Naive thymus-derived CD8-positive, alpha-beta T cell (primary cell): ENCODE data around the gene NDEL1. TPM values are rescaled to one million over a fixed set of nuclear protein-coding genes. Genes with fewer than 3 reads are reported as not detected.

Experiments
- ATAC-seq, 2 donors: fragments of 150-1000 bp; cut with Tn5 transposase in 1 of 2; sonication (Bioruptor Pico), chemical (Tn5 transposase) in 1 of 2; 1 replicate in 1 of 2; 2 replicates in 1 of 2; pipeline ENCODE4 v1.10.0; 2021; ENCODE audit warnings: mild to moderate bottlenecking in 2 of 2, moderate library complexity in 2 of 2
- POLR2A ChIA-PET: fragments of 350-600 bp; sonication (Branson Sonifier 250); formaldehyde crosslinking; loops from one replicate; lab custom pipeline; 2021; ENCODE audit warnings: antibody characterized with exemption; lab: Charles Lee
- DNase-seq, 10 donors: peaks; one replicate each; pipeline versions ENCODE4 v3.0.0 to v3.0.0-alpha.2; 2020 to 2022
- H3K27ac Mint-ChIP-seq, 10 donors: one replicate each; pipeline ENCODE4 v1.8.0; 2020 to 2022; ENCODE audit warnings: mild to moderate bottlenecking in 10 of 10, mixed read lengths in 10 of 10, moderate library complexity in 4 of 10, inconsistent platforms in 1 of 10
- H3K27me3 Mint-ChIP-seq, 5 donors: one replicate each; pipeline ENCODE4 v1.8.0; 2021 to 2022; ENCODE audit warnings: mixed read lengths in 5 of 5
- H3K36me3 Mint-ChIP-seq, 3 donors: one replicate each; pipeline ENCODE4 v1.8.0; 2020 to 2022; ENCODE audit warnings: mixed read lengths in 3 of 3, mild to moderate bottlenecking in 2 of 3, inconsistent platforms in 1 of 3
- H3K4me1 Mint-ChIP-seq, 4 donors: one replicate each; pipeline ENCODE4 v1.8.0; 2021 to 2022; ENCODE audit warnings: mixed read lengths in 4 of 4
- H3K4me3 Mint-ChIP-seq, 10 donors: one replicate each; pipeline ENCODE4 v1.8.0; 2020 to 2022; ENCODE audit warnings: mild to moderate bottlenecking in 10 of 10, mixed read lengths in 10 of 10, moderate library complexity in 6 of 10, inconsistent platforms in 1 of 10
- H3K9me3 Mint-ChIP-seq, 9 donors: one replicate each; pipeline ENCODE4 v1.8.0; 2020 to 2022; ENCODE audit warnings: mixed read lengths in 9 of 9, mild to moderate bottlenecking in 3 of 9, inconsistent platforms in 1 of 9, moderate library complexity in 1 of 9
- polyA plus RNA-seq, 3 donors: library from polyadenylated mRNA; unstranded; fragments of 300-500 nt; fragmentation: Illumina TruSeq; gene quantifications; one replicate each; pipeline ENCODE4 v1.2.3, GENCODE V29; 2021
- total RNA-seq, 8 experiments: library from RNA in 2 of 8; stranded (reverse) in 2 of 8; gene quantifications; one replicate each; pipeline ENCODE4 v1.2.3 and lab custom pipeline; 2021 to 2026

The NDEL1 gene
- total and polyA plus RNA-seq, 5 experiments from 2014 or later, result 40.3 to 113 (median 56.8) TPM

DNA sequence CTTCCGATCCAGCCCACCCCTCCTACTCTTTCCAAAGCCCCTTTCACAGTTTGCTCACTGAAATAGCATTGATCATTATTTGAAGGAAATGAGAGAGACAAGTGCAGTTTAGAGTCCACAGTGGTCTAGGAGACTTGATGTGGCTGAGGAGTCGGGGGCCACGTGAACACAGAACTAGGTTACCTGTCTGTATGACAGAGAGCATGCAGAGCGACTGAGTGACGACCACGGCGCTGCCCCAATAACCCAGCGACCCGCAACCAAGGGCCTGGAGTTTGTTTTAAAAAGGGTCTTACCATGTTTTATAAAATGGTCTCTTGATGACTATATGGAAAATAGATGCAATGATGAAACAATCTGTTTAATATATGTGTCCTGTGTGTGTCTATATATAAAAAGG is 39.5 kb downstream of the NDEL1 start:
- Mint-ChIP-seq H3K27me3 (no peaks in the 10 kb centered on the region), H3K36me3 (peaks cover 0 to 71% (median 10%) of the 10 kb centered on the region in 3 donors), H3K27ac (peak overlapping the region in 3 of 10 donors; percentile 50 to 73 (median 66)), H3K4me3 (no peak overlapping the region), H3K9me3 (no peaks in the 10 kb centered on the region), H3K4me1 (peaks cover 0 to 3% (median under 1%) of the 10 kb centered on the region in 4 donors)
- POLR2A ChIA-PET, result no interaction called here
- DNase-seq (no peak), ATAC-seq (no peak)

DNA sequence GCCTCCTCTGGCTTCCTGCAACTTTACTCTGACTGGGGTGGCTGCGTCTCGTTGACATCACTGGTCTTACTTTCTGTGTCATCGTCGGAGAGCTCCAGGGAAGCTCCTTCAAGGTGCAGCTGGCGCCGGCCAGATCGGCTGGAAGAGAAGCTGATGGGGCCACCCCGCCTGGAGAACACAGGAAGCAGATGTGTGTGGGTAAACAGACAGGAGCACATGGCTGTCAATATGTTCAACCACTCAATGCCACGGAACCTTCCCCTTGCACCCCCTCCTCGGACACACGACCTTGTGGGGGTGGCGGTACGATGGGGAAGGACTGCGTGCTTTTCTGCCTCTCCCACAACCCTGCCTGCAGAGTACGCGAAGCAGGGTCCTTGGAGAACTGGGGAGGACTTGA is 40.1 kb downstream of the NDEL1 start:
- DNase-seq (peak in 1 of 10 donors; percentile 30), ATAC-seq (no peak)
- H3K36me3 Mint-ChIP-seq, result peaks cover 0 to 71% (median 12%) of the 10 kb centered on the region in 3 donors
- H3K27me3 Mint-ChIP-seq, result no peaks in the 10 kb centered on the region
- peak overlapping the region in 3 of 10 donors; percentile 21 to 81 (median 72) for H3K27ac Mint-ChIP-seq
- peaks cover 0 to 5% (median under 1%) of the 10 kb centered on the region in 4 donors for H3K4me1 Mint-ChIP-seq
- H3K4me3 Mint-ChIP-seq, result peak overlapping the region in 1 of 10 donors; percentile 54
- H3K9me3 Mint-ChIP-seq, result no peaks in the 10 kb centered on the region
- POLR2A ChIA-PET, result no interaction called here

DNA sequence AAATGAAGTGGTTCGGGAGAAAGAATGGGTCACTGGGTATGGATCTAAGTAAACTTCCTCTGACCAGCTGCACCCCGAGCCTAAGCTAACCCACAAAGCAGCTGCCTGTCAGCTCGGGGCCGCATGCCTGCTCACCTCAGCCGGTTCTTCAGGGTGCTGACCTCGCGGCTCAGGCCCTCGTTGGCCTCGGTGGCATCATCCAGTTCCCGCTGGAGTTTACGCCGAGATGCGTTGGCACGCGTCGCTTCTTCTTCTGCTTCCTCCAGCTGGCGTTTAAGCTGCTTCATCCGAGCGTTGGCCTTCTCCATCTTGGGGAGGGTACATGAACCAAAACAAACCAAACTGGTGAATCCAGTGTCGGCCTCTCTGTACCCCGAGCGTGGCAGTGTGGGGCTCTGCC is 41.1 kb downstream of the NDEL1 start:
- no peak overlapping the region for H3K4me3 Mint-ChIP-seq
- H3K4me1 Mint-ChIP-seq, result peaks cover 0 to 5% (median under 1%) of the 10 kb centered on the region in 4 donors
- POLR2A ChIA-PET, result interaction anchor here (0.8 kb wide), 1 partner anchor 372 kb away, joined by 3 read pairs; no protein-coding TSS in a partner anchor
- DNase-seq (peak in 1 of 10 donors; percentile 45), ATAC-seq (no peak)
- no peaks in the 10 kb centered on the region for H3K9me3 Mint-ChIP-seq
- H3K36me3 Mint-ChIP-seq, result peaks cover 0 to 68% (median 15%) of the 10 kb centered on the region in 3 donors
- peak overlapping the region in 1 of 10 donors; percentile 59 for H3K27ac Mint-ChIP-seq
- H3K27me3 Mint-ChIP-seq, result no peaks in the 10 kb centered on the region

DNA sequence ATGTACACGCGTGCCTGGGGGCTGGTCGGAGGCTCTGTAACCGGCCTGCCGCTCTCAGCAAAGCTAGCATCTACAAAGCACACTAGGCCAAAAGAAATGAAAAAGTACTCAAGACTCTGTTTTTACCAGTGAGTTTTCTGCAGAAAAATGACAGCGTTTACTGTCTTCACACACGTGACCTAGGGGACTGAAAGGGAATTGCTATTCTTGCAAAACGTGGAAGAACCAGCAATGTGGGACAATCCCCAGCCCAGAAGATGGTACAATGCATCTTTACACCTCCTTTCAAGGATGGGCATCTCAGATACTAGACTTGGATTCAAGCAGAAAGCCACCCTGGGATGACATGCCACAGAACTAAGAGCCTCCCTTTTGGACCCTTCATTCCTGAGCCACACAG is 41.5 kb downstream of the NDEL1 start:
- Mint-ChIP-seq H3K27me3 (no peaks in the 10 kb centered on the region), H3K4me1 (peaks cover 0 to 5% (median under 1%) of the 10 kb centered on the region in 4 donors), H3K36me3 (peaks cover 0 to 68% (median 15%) of the 10 kb centered on the region in 3 donors), H3K4me3 (no peak overlapping the region), H3K27ac (peak overlapping the region in 1 of 10 donors; percentile 59), H3K9me3 (no peaks in the 10 kb centered on the region)
- ATAC-seq (no peak), DNase-seq (peak in 1 of 10 donors; percentile 34)
- POLR2A ChIA-PET, result interaction anchor here (0.8 kb wide), 1 partner anchor 372 kb away, joined by 3 read pairs; no protein-coding TSS in a partner anchor

DNA sequence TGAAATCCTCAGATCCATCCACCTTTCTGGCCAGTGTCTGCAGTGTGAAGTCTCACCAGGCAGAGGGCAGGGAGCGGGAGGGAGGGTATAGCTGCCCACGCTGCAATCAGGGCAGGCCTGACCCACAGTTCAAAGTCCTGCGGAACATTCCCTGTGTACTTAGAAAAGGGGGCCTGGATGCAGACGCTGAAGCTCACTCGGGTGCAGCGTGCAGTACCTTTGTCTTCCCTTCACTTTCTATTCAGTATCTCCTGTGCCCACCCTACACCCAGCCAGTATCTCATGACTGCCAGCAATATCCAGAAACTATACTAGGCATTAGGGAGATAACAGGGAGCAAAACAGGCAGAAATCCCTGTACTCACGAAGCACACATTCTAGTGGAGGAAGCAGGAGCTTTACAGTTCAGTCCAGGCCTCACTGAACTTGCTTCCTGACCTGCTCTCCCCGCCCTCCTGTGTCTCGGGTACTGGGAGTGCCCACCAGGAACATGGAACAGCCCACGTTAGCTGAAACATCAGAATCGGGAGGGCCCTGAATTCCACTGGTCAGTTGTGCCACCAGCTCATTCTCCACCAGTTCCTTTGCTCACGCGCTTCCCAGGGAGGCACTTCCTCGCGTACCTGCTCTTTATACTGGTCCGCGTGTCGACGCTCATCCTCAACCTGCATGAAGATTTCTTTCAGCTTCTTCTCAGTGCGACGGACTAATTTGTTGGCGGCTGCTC is 42.2 kb downstream of the NDEL1 start:
- POLR2A ChIA-PET, result no interaction called here
- H3K27ac Mint-ChIP-seq, result peak overlapping the region in 1 of 10 donors; percentile 66

DNA sequence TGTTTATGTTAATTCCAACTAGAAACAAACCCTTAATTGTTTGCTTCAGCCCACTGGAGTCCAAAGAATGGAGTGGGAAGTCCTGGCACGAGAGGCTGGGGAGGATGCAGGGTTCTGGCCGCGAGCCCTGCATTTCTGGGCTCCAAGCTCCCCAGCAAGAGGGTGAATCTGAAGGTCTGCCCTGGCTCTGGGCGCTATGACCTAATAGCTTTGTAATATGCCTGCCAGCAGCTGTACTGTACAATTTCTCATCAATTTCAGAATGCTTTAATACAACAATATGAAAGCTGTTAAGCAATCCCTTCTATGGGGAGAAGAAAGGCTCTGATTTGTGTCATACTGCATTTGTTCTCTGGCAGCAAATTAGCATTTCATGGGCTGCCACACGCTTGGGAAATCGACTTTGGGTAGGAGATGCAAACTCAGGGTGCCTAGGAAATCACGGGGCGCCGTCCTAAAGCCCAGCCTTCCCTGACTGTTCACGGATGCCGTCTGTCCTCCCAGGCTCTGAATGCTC is 43.8 kb downstream of the NDEL1 start:
- Mint-ChIP-seq H3K9me3 (peaks cover 0 to 16% (median 1%) of the 10 kb centered on the region in 9 donors), H3K4me1 (peaks cover 0 to 5% (median under 1%) of the 10 kb centered on the region in 4 donors), H3K4me3 (no peak overlapping the region), H3K36me3 (peaks cover 5 to 61% (median 33%) of the 10 kb centered on the region in 3 donors), H3K27me3 (no peaks in the 10 kb centered on the region), H3K27ac (peak overlapping the region in 1 of 10 donors; percentile 72)
- POLR2A ChIA-PET, result no interaction called here
- no peak for DNase-seq
- ATAC-seq, result no peak

More for the DNA sequence above, 42.2 kb downstream of the NDEL1 start:
- Mint-ChIP-seq H3K4me3 (no peak overlapping the region), H3K27me3 (no peaks in the 10 kb centered on the region), H3K36me3 (peaks cover 3 to 71% (median 23%) of the 10 kb centered on the region in 3 donors), H3K9me3 (peaks cover 0 to 2% (median 0%) of the 10 kb centered on the region in 9 donors), H3K4me1 (peaks cover 0 to 5% (median under 1%) of the 10 kb centered on the region in 4 donors)
- ATAC-seq (peak in 1 of 2 donors; percentile 14), DNase-seq (peak in 1 of 10 donors; percentile 37)

DNA sequence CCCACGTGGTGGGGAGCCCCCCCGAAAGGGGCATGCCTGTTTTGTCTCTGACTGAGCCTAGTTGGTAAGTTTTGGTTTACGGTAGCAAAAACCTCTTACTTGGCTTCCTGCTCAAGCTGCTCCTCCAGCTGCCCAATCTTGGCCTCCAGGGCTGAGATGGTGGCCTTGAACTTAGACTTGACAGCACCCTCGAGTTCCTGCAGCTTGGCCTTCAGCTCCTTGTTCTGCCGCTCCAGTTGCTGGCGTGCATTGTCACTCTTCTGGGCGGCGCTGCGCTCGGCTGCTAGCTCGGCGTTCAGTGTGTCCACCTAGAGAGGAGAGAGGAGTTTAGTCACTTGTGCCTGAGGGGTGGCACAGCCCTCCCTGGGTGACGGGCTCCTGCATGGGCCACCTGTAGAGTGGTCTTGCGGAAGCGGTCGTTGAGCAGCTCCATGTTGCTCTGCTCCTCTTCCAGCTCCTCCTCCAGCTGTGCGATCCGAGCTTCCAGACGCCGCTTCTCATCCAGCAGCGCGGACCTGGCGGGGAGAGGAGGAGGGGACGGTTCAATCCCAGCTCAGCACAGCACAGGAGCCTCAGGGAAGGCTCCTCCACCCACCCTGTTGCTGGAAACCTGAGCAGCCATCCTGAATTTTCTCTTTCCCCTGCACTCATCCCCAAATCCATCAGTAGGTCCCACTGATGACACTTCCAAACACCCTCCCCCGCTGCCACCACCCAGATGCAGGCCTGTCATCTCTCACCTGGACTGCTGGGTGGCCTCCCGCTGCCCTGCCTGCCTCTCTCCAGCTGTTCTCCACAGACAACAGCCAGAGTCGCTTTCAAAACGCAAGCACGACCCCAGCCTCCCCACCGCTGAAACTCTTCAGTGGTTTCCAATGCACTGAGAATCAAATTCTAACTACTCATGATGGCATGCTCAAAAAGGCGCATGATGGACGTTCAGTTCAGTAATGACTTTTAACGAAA is 44.6 kb downstream of the NDEL1 start:
- H3K4me3 Mint-ChIP-seq, result no peak overlapping the region
- H3K27ac Mint-ChIP-seq, result peak overlapping the region in 3 of 10 donors; percentile 12 to 64 (median 29)
- peaks cover 5 to 57% (median 38%) of the 10 kb centered on the region in 3 donors for H3K36me3 Mint-ChIP-seq
- POLR2A ChIA-PET, result no interaction called here
- peaks cover 0 to 22% (median 6%) of the 10 kb centered on the region in 9 donors for H3K9me3 Mint-ChIP-seq
- DNase-seq (peak in 1 of 10 donors; percentile 53), ATAC-seq (no peak)
- H3K4me1 Mint-ChIP-seq, result peaks cover 0 to 5% (median under 1%) of the 10 kb centered on the region in 4 donors
- H3K27me3 Mint-ChIP-seq, result no peaks in the 10 kb centered on the region

DNA sequence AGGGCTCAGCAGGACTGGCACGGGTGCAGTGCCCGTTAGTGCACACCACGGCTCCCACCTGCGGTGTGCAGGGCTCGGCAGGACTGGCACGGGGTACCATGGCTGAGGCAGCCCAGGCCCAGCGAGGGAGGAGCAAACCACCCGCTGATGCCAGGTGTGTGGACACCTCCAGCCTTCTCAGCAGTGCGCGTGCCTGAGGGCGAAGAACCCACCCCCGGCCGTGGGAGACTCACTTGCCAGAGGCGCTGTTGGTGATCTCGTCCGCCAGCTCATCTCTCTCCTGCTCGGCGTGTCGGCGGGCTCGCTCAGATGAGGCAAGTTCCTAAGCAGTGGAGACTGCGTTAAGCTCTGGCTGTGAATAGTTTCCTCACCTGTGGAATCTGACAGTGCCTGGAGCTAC is 45.4 kb downstream of the NDEL1 start:
- Mint-ChIP-seq H3K27me3 (no peaks in the 10 kb centered on the region), H3K27ac (no peak overlapping the region), H3K9me3 (peaks cover 0 to 22% (median 6%) of the 10 kb centered on the region in 9 donors), H3K4me3 (no peak overlapping the region), H3K36me3 (peaks cover 5 to 52% (median 38%) of the 10 kb centered on the region in 3 donors), H3K4me1 (peaks cover 0 to 5% (median 2%) of the 10 kb centered on the region in 4 donors)
- POLR2A ChIA-PET, result no interaction called here
- DNase-seq, result peak in 1 of 10 donors; percentile 52
- ATAC-seq, result no peak

DNA sequence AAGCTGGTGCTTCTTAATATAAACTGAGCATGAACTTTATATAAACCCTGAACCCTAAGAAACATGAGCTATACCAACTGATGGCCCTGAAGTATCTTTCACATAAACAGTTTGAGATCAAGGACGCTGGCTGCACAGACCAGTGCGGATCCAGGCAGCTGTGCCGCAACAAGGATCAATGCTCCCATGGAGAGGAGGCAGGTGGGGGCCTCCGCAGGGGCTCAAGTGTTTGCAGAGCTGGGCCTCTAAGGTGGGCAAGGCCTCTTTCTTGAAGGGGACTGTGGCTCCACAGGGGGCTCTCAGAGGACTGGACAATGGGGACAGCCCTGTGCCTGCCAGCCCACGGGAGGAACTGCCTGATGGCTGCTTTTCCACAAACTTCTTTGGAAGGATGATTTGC is 46.0 kb downstream of the NDEL1 start:
- H3K27me3 Mint-ChIP-seq, result no peaks in the 10 kb centered on the region
- POLR2A ChIA-PET, result no interaction called here
- H3K4me1 Mint-ChIP-seq, result peaks cover 0 to 5% (median 2%) of the 10 kb centered on the region in 4 donors
- H3K36me3 Mint-ChIP-seq, result peaks cover 5 to 47% (median 38%) of the 10 kb centered on the region in 3 donors
- H3K4me3 Mint-ChIP-seq, result no peak overlapping the region
- H3K27ac Mint-ChIP-seq, result no peak overlapping the region
- no peak for ATAC-seq
- DNase-seq, result no peak
- H3K9me3 Mint-ChIP-seq, result peaks cover 0 to 22% (median 6%) of the 10 kb centered on the region in 9 donors

DNA sequence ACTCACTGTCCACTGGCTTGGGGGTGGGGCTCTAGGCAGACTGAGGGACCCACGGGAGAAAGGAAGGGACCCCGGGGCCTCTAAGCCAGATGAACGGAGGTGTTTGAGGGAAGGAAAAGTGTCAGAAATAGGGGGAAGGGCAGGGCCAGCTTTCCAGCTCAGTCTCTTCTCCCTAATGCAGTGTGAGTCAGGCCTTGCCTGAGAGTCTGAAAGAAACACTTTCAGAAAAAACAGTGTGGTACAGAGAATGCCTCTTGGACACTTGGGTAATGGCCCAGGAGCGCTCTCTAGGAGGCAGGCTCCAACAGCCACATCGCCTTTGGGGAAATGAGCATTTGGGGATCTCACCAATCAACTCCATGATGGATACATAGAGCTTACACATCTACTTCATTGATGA is 46.9 kb downstream of the NDEL1 start:
- H3K4me1 Mint-ChIP-seq, result peaks cover 0 to 6% (median 2%) of the 10 kb centered on the region in 4 donors
- DNase-seq (no peak), ATAC-seq (no peak)
- peaks cover 0 to 24% (median 6%) of the 10 kb centered on the region in 9 donors for H3K9me3 Mint-ChIP-seq
- H3K27ac Mint-ChIP-seq, result peak overlapping the region in 1 of 10 donors; percentile 43
- no peak overlapping the region for H3K4me3 Mint-ChIP-seq
- POLR2A ChIA-PET, result no interaction called here
- H3K36me3 Mint-ChIP-seq, result peaks cover 5 to 50% (median 40%) of the 10 kb centered on the region in 3 donors
- no peaks in the 10 kb centered on the region for H3K27me3 Mint-ChIP-seq

DNA sequence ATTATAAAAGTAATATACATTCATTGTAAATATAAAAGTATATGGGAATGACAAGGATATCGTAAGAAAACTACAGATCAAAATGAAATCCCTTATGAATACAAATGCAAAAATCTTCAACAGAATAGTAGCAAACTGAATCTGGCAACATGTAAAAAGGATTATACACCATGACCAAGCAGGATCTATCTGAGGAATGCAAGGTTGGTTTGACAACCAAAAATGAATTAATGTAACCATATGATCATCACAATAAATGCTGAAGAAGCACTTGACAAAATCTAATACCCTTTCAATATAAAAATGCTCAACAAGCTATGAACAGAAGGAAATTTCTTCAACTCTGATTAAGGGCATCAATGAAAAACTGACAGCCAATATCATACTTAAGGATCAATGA is 48.8 kb downstream of the NDEL1 start:
- Mint-ChIP-seq H3K9me3 (peaks cover 0 to 27% (median 6%) of the 10 kb centered on the region in 9 donors), H3K27ac (no peak overlapping the region), H3K4me1 (peaks cover 0 to 9% (median under 1%) of the 10 kb centered on the region in 4 donors), H3K36me3 (peaks cover 5 to 41% (median 40%) of the 10 kb centered on the region in 3 donors), H3K4me3 (no peak overlapping the region), H3K27me3 (no peaks in the 10 kb centered on the region)
- DNase-seq (no peak), ATAC-seq (no peak)
- POLR2A ChIA-PET, result no interaction called here

DNA sequence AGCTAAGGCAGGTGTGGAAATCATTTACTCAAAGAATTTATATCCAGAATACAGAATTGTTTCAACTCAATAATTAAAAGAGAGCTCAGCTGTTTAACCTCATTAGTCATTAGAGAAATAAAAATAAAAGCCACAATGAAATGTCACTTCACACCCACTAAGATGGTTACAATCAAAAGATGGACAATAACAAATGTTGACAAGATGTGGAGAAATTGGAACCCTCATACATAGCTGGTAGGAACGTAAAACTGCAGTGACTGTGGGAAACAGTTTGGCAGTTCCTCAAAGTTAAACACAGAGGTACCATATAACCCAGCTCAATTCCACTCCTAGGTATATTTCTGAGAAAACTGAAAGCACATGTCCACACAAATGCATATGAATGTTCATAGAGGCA is 49.8 kb downstream of the NDEL1 start:
- no peaks in the 10 kb centered on the region for H3K27me3 Mint-ChIP-seq
- POLR2A ChIA-PET, result interaction anchor here (0.6 kb wide), 1 partner anchor 92 kb away, joined by 4 read pairs; no protein-coding TSS in a partner anchor

More for the DNA sequence above, 49.8 kb downstream of the NDEL1 start:
- H3K9me3 Mint-ChIP-seq, result peaks cover 0 to 27% (median 6%) of the 10 kb centered on the region in 9 donors
- no peak overlapping the region for H3K27ac Mint-ChIP-seq
- DNase-seq (no peak), ATAC-seq (no peak)
- H3K4me3 Mint-ChIP-seq, result no peak overlapping the region
- peaks cover 0 to 11% (median under 1%) of the 10 kb centered on the region in 4 donors for H3K4me1 Mint-ChIP-seq
- peaks cover 5 to 43% (median 39%) of the 10 kb centered on the region in 3 donors for H3K36me3 Mint-ChIP-seq
